Gastrocnemius medialis (tissue), 4 donors: ENCODE data around the gene ZNF423. TPM values are rescaled to one million over a fixed set of nuclear protein-coding genes. Genes with fewer than 3 reads are reported as not detected.

Source experiments
- ATAC-seq, 2 donors: fragments of 150-250 bp; one replicate each; pipeline ENCODE4 v1.9.1; 2016
- DNase-seq, 2 donors: peaks; one replicate each; pipeline ENCODE4 v3.0.0-alpha.2; 2019
- H3K27ac ChIP-seq, 4 donors: fragments of 200-600 bp; sonication (generic); 1 replicate in 1 of 4; 2 replicates in 3 of 4; pipeline ENCODE4 v1.5.1; 2016 to 2018; ENCODE audit warnings: mild to moderate bottlenecking in 2 of 4, moderate library complexity in 1 of 4
- H3K27me3 ChIP-seq, 3 donors: fragments of 200-600 bp; sonication (generic) in 2 of 3; 1 replicate in 1 of 3; 2 replicates in 2 of 3; pipeline versions ENCODE4 v1.5.1 to v1.6.0; 2016 to 2019; ENCODE audit warnings: mild to moderate bottlenecking in 1 of 3, moderate library complexity in 1 of 3
- H3K36me3 ChIP-seq, 2 donors: fragments of 200-600 bp; sonication (generic) in 1 of 2; one replicate each; pipeline ENCODE4 v1.5.1; 2017 to 2018
- H3K4me1 ChIP-seq, 2 donors: fragments of 200-600 bp; sonication (generic) in 1 of 2; one replicate each; pipeline ENCODE4 v1.5.1; 2016 to 2017; ENCODE audit warnings: mild to moderate bottlenecking in 2 of 2
- H3K4me3 ChIP-seq, 4 donors: fragments of 200-600 bp; sonication (generic) in 3 of 4; 1 replicate in 1 of 4; 2 replicates in 3 of 4; pipeline ENCODE4 v1.5.1; 2016 to 2019; ENCODE audit warnings: mild to moderate bottlenecking in 2 of 4
- H3K9me3 ChIP-seq, 3 donors: fragments of 200-600 bp; sonication (generic) in 2 of 3; 1 replicate in 1 of 3; 2 replicates in 2 of 3; pipeline ENCODE4 v1.5.1; 2016 to 2019
- POLR2A ChIP-seq, 2 donors: fragments of 450-650 bp; IDR thresholded peaks; one replicate each; pipeline ENCODE4 v1.6.1; 2017; ENCODE audit warnings: antibody characterized with exemption in 2 of 2, mild to moderate bottlenecking in 2 of 2, moderate library complexity in 2 of 2
- in situ Hi-C, 4 donors: fragments of 200-750 bp; cut with MboI; loops; one replicate each; pipeline versions ENCODE4 v1.15.0 to v1.8.0; 2017; ENCODE audit warnings: low sequenced_read_pairs in 4 of 4
- intact Hi-C: fragments of 100-400 bp; cut with DNase I; formaldehyde crosslinking; loops from one replicate; pipeline ENCODE4 v1.15.1; 2023; ENCODE audit warnings: low total_unique reads
- total RNA-seq, 4 donors: library from RNA; depleted of rRNA; stranded (reverse); fragments of >200 nt; gene quantifications; one replicate each; pipeline versions ENCODE4 v1.1.0 to v1.2.3, GENCODE V29; 2016
- TF ChIP-seq, protein P1 (sequence below), 5 experiments: fragments of 450-650 bp in 3 of 5; fragments of 200-600 bp in 2 of 5; sonication (generic) in 2 of 5; IDR thresholded peaks in 4 of 5; conservative IDR thresholded peaks in 1 of 5; 1 replicate in 4 of 5; 2 replicates in 1 of 5; pipeline ENCODE4 v1.5.1; 2016 to 2019; ENCODE audit warnings: antibody characterized with exemption in 5 of 5, mild to moderate bottlenecking in 3 of 5, moderate library complexity in 3 of 5

The ZNF423 gene
- total RNA-seq, 4 donors from 2014 or later = 8.4 to 15.8 (median 12.5) TPM

DNA sequence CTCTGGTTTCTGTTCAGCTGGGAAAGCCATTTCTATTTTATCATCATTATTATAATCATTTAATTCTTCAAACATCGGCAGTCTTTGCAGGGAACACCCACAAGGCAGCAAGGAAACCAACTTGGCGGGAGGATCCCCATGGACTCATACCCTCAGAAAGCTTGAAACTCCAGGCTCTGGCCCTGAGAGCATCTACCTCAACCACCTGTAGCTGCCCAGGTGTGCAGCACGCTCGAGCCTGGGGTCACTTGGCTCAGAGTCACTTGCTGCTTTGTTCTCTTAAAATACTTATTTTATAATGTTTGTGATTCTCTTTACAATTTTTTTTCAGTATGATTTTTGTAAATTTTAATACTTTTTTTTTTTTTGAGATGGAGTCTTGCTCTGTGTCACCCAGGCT is 6.8 kb upstream of the ZNF423 start:
- H3K27ac ChIP-seq = no peak overlapping the region
- intact Hi-C loops = no loop called here
- H3K27me3 ChIP-seq = no peaks in the 10 kb centered on the region
- peaks cover 0 to 7% of the 10 kb centered on the region in 2 donors for H3K4me1 ChIP-seq
- H3K4me3 ChIP-seq = no peak overlapping the region
- in situ Hi-C loops = loop anchor here (25.0 kb wide), 2 partner anchors 250 to 375 kb away; no protein-coding TSS in a partner anchor
- no peak for DNase-seq
- no peak for ATAC-seq
- H3K36me3 ChIP-seq = no peaks in the 10 kb centered on the region
- H3K9me3 ChIP-seq = no peaks in the 10 kb centered on the region
- TF ChIP-seq, protein P1, sequence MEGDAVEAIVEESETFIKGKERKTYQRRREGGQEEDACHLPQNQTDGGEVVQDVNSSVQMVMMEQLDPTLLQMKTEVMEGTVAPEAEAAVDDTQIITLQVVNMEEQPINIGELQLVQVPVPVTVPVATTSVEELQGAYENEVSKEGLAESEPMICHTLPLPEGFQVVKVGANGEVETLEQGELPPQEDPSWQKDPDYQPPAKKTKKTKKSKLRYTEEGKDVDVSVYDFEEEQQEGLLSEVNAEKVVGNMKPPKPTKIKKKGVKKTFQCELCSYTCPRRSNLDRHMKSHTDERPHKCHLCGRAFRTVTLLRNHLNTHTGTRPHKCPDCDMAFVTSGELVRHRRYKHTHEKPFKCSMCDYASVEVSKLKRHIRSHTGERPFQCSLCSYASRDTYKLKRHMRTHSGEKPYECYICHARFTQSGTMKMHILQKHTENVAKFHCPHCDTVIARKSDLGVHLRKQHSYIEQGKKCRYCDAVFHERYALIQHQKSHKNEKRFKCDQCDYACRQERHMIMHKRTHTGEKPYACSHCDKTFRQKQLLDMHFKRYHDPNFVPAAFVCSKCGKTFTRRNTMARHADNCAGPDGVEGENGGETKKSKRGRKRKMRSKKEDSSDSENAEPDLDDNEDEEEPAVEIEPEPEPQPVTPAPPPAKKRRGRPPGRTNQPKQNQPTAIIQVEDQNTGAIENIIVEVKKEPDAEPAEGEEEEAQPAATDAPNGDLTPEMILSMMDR (IDR thresholded peaks at IDR 0.05 in 4 of 5, conservative IDR thresholded peaks at IDR 0.05 in 1 of 5) = no peak
- TF ChIP-seq POLR2A (IDR thresholded peaks at IDR 0.05) = no peak

DNA sequence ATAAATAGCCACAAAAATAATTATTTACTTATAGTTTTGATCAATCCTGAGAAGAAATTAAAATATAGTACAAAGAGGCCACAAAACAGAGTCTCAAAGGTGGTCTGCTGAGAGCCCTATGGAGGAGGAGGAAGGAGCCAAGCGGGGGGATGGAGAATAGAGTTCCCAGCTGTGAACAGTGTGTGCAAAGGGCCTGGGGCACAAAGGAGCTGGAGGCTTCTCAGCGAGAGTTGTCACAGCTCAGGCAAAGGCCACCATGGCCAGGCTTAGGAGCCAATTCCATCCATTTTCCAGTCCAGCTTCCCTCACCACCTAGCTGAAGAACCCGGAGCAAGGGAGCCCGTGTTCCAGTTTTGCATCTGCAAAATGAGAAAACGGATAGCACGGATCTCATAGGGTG is 5.4 kb upstream of the ZNF423 start:
- TF ChIP-seq POLR2A (IDR thresholded peaks at IDR 0.05) = no peak
- TF ChIP-seq, protein P1 (IDR thresholded peaks at IDR 0.05 in 4 of 5, conservative IDR thresholded peaks at IDR 0.05 in 1 of 5) = no peak
- Histone ChIP-seq H3K27ac (no peak overlapping the region), H3K27me3 (no peaks in the 10 kb centered on the region), H3K4me3 (no peak overlapping the region), H3K9me3 (no peaks in the 10 kb centered on the region), H3K36me3 (no peaks in the 10 kb centered on the region), H3K4me1 (peaks cover 0 to 7% of the 10 kb centered on the region in 2 donors)
- in situ Hi-C loops = loop anchor here (25.0 kb wide), 2 partner anchors 249 to 374 kb away; no protein-coding TSS in a partner anchor
- intact Hi-C loops = no loop called here
- no peak for ATAC-seq
- no peak for DNase-seq

GRCh38 chr16:49860593-49860992 is 4.7 kb upstream of the ZNF423 start:
- DNase-seq (no peak), ATAC-seq (no peak)
- Histone ChIP-seq H3K27ac (no peak overlapping the region), H3K4me1 (peaks cover 0 to 7% of the 10 kb centered on the region in 2 donors), H3K27me3 (no peaks in the 10 kb centered on the region), H3K4me3 (no peak overlapping the region), H3K36me3 (no peaks in the 10 kb centered on the region), H3K9me3 (no peaks in the 10 kb centered on the region)
- in situ Hi-C loops (loop anchor here (25.0 kb wide), 2 partner anchors 248 to 373 kb away; no protein-coding TSS in a partner anchor), intact Hi-C loops (no loop called here)
- no peak for TF ChIP-seq POLR2A (IDR thresholded peaks at IDR 0.05)
- TF ChIP-seq, protein P1 (IDR thresholded peaks at IDR 0.05 in 4 of 5, conservative IDR thresholded peaks at IDR 0.05 in 1 of 5) = no peak

GRCh38 chr16:49859125-49859811 is 3.4 kb upstream of the ZNF423 start:
- intact Hi-C loops (loop anchor here (5.0 to 10.0 kb wide), 4 partner anchors 197 to 1474 kb away; partner anchors contain the start of gene SIAH1), in situ Hi-C loops (loop anchor here (25.0 kb wide), 2 partner anchors 247 to 372 kb away; no protein-coding TSS in a partner anchor)
- ATAC-seq = no peak
- TF ChIP-seq POLR2A (IDR thresholded peaks at IDR 0.05) = peak; percentile 38 to 59
- TF ChIP-seq, protein P1 (IDR thresholded peaks at IDR 0.05 in 4 of 5, conservative IDR thresholded peaks at IDR 0.05 in 1 of 5) = no peak
- H3K27ac ChIP-seq = peak overlapping the region; percentile 71 to 96 (median 92)
- H3K4me3 ChIP-seq = peak overlapping the region; percentile 56 to 96 (median 76)
- DNase-seq = no peak
- H3K9me3 ChIP-seq = no peaks in the 10 kb centered on the region
- no peaks in the 10 kb centered on the region for H3K36me3 ChIP-seq
- H3K27me3 ChIP-seq = no peaks in the 10 kb centered on the region
- H3K4me1 ChIP-seq = peaks cover under 1 to 11% of the 10 kb centered on the region in 2 donors
